H1 (cell line): ENCODE results near the gene BRAT1. TPM values are rescaled to one million over a fixed set of nuclear protein-coding genes. Genes with fewer than 3 reads are reported as not detected.

Experiments
- SIRT6 ChIP-seq: IDR thresholded peaks from one replicate; pipeline ENCODE4 v1.7.1; 2012; ENCODE audit warnings: low read length, inconsistent platforms
- YY1 ChIP-seq: IDR thresholded peaks from 2 replicates; pipeline ENCODE4 v1.6.1; 2011; ENCODE audit warnings: low read depth, mild to moderate bottlenecking, low read length
- polyA plus RNA-seq, 7 experiments: library from polyadenylated mRNA; depleted of rRNA in 3 of 7; stranded (reverse) in 5 of 7; unstranded in 2 of 7; fragments of >200 nt in 5 of 7; fragments of 200-250 nt in 2 of 7; gene quantifications; 1 replicate in 5 of 7; 2 replicates in 1 of 7; 4 replicates in 1 of 7; pipeline versions ENCODE4 v1.2.1 to v1.2.3, GENCODE V29; 2011 to 2013; ENCODE audit warnings: missing spikeins in 2 of 7, mixed read lengths in 2 of 7
- total RNA-seq: library from RNA; stranded (reverse); fragmentation: NEBNext Ultra II Directional; extraction: Animal tissue kit (Norgen Biotek cat#: 25700); gene quantifications from 2 replicates; pipeline ENCODE4 v1.2.1, GENCODE V29; 2021

The BRAT1 gene
- total and polyA plus RNA-seq, 2 of the 8 experiments (the other 6 are each of a cell fraction or from before 2014, with no cell fraction given), result 36.8 to 42.3 TPM

DNA sequence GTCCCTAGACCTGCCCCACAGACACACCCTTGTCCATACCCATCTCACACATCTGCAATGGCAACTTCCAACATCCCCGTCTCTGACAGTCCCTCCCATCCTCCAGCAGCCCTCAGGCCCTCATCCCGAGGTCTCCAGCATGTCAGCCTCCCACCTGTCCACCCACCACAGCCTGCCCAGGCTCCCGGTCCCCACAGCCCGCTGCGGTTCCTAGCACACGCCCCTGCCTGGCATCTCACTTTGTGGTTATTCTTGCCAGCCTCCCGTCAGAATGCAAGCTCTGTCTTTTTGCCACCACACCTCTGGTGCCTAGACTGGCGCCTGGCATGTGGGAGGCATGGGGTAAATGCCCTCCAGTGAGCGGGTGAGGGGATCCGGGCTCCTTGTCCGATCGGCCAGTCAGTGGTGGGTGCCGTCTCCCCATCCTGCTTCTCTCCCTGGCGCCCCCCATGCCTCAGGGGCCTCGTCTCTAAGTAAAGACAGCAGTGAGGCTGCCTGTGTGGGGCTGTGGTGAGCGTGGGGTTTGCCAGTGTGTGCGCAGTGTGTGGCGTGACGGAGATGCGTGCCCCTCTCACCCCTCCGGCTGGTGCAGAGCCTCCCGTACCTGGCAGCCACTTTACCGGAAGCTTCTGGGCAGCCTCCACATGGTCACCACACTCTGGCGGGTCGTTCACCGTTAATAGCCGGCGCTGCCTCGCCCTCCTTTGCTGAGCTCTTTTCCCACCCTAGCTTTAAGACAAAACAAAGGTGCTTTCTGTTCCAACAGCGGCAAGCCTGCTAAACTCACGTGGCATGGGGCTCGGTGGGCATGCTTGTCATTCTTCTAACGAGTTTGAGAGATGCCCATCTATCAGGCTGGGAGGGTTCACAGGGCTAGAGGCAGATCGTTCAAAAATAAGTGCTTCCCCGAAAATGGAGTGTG is 48.0 kb upstream of the BRAT1 start (continued):
- no peak for TF ChIP-seq YY1
- no peak for TF ChIP-seq SIRT6
- TF ChIP-seq, all 59 proteins: peak for 0
